ENCODE results near the gene CARNS1.
"Not testable (repeated sequence)": the region's sequence is repeated elsewhere in the genome, so short reads cannot be mapped to it uniquely, and the experiment has no call there.

Gene CARNS1

DNA sequence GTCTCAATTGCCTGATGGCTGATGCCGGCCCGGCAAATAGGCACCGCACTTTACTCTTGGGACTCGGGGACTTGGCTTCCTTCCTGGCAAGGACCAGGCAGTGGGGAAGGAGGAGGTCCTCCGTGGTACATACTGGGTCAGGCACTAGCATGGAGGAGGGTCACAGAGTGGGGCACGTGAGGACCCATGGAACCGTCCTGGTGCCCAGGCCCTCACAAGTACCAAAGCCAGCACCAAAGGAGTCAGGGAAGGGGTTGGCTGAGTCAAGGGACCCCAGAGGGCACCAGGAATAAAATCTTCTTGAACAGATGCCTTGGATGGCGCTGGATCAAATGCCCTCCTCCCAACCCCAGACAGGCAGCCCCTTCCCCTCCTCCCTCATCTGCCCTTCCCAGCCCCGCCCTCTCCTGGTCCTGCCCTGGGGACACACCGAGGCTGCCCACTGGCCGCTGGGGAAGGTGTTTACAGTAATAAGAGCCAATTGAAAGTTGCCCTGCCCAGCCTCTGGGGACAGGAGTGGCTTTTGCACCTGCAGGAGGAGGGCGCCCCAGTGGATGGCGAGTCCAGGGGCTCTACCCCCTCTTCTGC is 5.6 kb upstream of the CARNS1 start:
- no peak for DNase-seq (ENCODE audit: low spot score)

DNA sequence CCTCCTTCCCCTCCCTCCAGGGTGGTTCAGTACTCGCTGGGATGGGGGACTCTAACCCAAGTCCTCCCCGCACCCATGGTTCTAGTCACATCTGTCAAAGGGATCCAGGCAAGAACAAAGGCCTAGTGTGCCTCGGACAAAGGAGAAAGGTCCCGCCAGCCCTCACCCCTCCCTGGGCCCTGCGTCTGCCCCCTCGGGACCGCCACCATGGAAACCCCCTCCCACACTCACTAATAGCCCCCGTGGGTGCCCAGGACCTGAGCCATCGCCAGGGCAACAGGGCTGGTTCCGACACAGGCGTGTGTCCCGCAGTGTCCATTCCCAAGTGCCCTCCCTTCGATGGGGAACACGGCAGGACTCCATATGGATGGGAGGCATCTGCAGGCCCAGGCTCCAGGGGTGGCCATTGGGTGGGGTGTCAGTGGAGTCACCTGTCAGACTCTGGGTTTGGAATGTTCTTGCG is 5.1 kb upstream of the CARNS1 start:
- DNase-seq (ENCODE audit: low spot score), result no peak

DNA sequence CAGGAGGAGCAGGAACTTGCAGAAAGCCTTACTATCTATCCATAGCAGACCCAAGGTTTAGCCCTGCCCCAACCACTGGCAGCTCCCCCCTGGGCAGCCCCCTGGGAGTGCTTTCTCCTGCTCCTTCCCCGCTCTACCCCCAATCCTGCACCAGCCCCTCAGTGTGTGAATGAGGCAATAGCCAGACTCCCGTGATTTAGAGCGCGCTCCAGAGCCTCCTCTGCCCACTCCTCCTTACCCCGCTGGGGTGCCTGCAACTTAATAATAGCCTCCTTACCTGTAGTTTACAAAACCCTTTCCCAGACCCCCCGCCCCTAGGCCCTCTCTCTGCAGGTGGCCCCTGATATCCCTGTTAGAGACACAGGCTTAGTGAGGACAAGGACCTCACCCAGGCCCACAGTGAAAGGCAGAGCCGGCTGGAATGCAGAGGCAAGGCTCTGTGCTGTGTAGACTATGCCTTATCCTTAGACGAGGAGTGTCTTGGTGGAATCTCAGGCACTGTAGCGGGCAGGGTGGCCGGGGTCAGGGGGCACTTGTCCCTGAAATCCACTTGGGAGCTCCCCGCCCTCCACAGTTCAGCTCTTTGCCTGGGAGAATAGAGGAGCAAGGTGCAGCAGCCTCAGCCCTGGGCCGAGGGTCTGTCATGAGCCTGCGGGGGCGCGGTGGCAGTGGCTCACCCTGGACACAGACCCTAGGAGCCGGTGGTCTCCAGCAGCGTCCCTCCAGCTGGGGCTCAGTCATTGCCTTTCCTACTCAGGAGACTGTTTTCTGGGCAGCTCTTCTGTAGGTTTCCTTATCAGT is 4.3 kb upstream of the CARNS1 start:
- no peak for DNase-seq (ENCODE audit: low spot score)

DNA sequence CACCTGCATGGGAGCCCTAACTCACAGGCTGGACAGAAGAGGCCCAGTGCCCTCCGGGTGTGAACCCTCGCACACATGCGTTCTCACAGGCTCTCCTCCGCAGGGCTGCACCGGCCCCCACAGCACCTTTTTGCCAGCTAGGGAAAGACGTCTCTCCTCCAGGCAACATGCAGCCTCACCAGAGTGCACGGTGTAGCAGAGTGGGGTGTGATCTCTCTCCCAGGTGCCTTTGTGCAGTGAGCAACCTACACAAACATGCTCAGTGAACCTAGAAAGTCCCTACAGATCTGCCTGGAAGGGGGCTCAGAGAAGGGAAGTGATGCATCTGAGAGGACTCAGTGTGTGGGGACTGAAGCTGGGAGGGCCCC is 3.7 kb upstream of the CARNS1 start:
- no peak for DNase-seq (ENCODE audit: low spot score)

DNA sequence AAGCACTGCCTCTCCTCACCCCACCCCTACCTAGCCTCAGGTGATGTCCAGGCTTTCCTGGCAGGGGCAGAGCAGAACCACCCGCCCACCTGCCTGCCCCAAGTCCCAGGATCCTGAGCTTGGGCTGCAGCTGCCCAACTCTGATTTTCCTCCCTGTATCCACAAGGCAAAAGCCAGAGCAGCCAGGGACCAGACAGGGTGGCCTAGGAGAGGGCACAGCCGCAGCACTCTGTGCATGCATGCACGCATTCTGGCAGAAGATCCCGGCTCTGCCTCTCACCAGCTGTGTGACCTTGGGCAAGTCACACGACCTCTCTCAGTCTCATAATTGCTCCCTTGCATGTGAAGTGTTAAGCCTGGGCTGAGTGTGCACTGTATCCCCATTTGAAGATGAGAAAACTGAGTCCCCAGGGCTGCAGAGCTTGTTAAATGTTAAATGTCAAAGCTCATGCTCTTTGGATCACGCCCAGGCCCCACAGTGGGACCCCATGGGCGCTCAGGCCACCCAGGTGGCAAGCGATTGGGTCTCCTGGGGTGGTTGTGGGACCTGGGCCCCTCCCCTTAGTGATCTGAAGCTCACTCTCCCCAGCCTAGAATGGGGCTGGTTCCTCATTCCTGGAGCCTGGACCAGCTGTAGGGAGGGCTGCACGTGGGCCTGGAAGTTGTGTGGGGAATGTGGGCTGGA is 2.8 kb upstream of the CARNS1 start:
- DNase-seq (ENCODE audit: low spot score), result no peak

DNA sequence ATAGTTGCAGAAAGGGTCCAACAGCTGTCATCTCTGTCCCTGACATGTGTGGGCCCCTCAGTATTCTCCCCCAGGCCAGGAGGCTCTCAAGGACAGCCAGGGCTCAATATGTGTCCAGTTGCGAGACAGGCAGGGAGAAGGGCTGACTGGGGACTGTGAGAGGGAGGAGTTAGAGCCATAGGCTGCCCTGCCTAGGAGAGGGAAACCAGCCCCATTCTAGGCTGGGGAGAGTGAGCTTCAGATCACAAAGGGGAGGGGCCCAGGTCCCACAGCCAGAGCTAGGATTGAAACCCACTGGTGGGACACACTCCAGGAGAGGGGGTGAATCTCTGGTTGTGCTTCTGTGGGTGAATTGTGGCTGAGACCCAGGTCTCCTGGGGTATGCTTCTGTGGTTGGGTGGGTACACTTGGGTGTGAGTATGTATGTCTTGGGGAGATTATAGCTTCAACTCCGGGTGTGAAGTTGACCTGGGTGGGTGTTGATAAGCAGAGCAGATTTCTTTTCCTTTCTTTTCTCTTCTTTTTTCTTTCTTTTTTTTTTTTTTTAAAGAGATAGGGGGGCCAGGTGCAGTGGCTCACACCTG is 2.1 kb upstream of the CARNS1 start:
- DNase-seq (ENCODE audit: low spot score), result no peak

DNA sequence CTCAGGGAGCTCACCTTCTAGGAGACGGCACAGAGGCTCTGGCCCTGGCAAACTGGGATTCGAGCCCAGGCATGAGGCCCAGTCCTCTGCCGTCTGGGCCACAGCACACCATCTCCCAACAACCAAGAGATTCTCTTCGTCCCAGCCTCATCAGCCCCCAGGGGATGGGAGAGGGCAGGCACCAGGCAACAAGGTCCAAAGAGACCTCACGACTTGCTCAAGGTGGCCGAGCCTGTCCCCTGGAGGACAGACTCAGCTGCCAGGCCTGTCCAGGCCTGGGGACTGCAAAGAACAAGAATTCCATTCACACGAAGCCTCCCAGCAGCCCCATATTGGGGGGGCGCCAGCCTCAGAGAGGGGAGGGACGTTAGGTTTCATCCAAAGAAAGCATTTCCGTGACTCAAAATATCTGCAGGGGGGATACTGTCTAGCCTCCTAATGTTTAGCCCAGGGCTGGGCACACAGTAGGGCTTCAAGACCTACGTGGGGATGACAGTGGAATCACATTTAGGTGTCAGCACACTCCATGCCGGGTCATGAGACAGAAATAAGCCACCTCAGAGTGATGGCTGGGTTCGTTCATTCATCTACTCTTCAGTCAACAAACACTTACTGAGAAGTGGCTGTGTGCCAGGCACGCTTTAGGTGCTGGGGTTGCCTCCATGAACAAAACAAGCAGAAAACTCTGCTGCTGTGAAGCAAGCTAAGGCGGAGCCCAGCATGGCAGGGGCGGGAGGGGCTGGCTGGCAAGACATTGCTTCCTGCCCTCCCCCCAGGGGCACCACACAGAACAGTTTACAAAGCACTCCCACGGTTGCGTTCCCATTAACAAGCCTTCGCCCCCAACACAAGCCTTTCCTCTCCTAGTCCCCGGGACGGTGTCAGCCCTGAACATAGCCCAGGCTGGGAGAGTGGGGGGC is 1.2 kb downstream of the CARNS1 start:
- DNase-seq (ENCODE audit: low spot score), result no peak

DNA sequence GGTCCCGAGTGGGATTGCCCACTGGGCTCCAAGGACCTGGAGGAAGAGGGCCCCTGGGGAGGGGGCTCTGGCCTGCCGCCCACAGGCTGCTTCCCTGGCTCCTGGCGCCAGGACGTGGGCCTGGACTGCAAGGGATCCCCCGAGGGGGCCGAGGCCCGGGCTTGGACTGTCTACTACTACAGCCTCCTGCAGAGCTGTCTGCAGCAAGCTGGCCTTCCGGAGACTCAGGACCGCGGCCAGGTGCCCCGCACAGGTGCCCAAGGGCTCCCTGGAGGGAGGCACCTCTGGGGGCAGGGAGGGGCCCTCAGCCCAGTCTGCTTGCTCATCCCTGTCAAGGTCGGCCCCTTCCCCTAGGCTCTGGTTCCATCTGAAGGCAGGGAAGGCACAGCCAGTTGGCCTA is 1.9 kb downstream of the CARNS1 start:
- DNase-seq (ENCODE audit: low spot score), result no peak

DNA sequence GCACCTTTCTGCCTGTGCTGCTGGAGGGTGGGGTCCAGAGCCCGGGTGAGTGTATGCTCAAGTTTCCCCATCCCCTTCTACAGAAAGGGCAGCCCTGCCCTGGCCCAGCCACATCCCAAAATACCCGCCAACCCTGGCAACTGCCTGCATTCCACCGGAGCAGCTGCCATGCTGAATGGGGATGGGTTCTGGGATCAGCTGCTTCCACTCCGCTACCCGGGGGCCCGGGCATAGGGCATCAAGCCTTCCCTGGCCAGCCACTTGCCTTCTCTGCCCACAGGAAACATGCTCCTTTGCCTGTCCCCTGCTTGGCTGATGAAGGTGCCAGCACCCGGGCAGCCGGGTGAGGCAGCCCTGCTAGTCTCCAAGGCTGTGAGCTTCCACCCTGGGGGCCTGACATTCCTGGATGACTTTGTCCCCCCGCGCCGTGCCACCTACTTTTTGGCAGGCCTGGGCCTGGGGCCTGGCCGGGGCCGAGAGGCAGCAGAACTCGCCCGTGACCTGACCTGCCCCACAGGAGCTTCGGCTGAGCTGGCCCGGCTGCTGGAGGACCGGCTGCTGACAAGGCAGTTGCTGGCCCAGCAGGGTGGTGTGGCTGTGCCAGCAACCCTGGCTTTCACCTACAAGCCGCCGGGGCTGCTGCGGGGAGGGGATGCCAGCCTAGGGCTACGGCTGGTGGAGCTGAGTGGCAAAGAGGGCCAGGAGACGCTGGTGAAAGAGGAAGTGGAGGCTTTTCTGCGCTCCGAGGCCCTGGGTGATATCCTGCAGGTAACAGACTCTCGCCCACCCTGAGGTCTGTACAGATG is 3.2 kb downstream of the CARNS1 start:
- no peak for DNase-seq (ENCODE audit: low spot score)

DNA sequence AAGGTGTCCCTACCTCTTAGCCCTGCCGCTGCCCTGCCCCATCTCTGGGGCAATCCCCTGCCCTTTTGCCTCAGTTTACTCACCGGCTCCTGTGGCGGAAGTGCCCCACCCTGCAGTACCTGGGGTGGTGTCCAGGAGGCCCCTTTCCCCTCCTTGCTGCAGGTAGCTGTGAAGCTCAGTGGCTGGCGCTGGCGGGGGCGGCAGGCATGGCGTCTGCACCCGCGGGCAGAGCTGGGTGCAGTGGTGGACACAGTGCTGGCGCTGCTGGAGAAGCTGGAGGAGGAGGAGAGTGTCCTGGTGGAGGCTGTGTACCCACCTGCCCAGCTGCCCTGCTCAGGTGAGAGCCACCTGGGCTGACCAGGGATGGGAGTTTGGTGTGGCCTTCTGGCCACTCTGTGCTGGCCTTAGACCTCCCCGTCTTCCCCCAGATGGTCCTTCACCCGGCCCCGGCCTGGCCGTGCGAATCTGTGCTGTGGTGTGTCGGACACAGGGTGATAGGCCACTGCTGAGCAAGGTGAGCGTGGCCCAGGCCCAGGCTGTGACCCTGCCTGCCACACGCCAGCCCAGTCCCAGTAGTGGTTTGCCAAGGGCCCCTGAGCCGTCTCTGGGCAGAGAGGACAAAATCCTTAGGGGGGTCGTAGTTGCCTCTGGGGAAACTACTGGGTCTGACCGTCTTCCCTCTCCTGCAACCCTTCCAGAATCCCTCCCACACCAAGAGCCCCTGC is 4.0 kb downstream of the CARNS1 start:
- DNase-seq (ENCODE audit: low spot score), result no peak

DNA sequence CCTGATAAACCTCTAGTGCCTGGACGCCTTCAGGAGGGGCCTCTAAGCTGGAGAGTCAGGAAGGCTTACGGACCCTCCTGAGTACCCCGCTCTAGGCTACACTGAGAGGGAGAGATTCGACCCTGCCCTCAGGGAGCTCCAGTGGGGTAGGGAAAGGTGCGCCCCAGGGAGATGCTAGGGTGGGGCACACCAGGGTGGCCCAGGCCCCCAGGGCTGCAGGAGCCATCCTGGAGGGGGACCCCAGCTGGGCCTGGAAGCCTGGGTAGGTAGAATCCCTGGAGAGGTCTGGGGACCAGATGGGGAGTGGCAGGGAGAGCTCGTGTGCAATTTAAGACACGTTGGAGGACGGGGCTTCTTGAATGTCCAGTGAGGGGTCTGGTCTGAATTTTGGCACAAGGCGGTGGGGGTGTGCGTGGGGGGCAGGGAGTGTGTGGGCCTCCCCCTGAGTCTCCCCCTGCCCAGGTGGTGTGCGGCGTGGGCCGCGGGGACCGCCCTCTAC is 4.7 kb downstream of the CARNS1 start:
- DNase-seq (ENCODE audit: low spot score), result no peak

DNA sequence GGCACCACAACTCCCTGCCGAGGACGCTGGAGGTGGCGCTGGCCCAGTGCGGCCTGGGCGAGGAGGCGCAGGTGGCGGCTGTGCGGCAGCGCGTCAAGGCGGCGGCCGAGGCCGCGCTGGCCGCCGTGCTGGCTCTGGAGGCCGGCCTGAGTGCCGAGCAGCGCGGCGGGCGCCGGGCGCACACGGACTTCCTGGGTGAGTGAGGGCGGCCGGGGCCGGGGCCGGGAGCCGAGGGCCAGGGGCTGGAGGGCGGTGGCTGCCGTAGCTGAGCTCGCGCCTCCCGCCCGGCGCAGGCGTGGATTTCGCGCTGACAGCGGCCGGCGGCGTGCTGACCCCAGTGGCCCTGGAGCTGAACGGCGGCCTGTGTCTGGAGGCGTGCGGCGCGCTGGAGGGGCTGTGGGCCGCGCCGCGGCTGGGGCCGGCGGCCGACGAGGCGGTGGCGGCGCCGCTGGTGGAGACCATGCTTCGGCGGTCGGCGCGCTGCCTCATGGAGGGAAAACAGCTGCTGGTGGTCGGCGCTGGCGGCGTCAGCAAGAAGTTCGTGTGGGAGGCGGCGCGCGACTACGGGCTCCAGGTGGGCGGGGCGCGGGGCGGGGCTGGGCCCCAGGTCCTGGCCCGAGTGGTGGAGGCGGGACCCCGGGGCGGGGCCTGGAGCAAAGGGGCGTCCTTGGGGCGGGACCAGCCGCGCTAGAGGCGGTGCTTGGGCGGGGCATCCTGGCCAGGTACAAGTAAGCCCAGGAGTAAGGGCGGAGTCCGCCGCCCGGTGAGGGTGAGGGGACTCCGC is 5.4 kb downstream of the CARNS1 start:
- DNase-seq (ENCODE audit: low spot score), result peak; percentile 98

DNA sequence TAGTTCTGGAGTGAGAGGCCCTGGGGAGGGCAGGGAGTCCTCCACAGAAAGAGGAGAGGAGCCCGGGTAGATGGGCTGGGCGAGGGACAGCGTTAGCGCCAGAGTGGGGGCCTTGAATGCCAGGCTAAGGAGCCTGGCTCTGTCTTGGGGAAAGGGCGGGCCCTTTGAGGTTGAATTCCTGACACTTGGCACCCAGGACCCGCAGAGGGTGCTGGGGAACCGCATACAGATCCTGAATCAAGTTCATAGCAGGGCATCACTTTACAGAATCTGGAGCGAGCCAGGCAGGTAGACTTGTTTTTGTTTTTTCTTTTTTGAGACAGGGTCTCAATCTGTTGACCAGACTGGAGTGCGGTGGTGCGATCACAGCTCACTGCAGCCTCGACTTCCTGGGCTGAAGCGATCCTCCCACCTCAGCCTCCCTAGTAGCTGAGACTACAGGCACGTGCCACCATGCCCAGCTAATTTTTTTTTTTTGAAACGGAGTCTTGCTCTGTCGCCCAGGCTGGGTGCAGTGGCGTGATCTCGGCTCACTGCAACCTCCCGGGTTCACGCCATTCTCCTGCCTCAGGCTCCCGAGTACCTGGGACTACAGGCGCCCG is 6.1 kb downstream of the CARNS1 start:
- DNase-seq (ENCODE audit: low spot score), result no peak

DNA sequence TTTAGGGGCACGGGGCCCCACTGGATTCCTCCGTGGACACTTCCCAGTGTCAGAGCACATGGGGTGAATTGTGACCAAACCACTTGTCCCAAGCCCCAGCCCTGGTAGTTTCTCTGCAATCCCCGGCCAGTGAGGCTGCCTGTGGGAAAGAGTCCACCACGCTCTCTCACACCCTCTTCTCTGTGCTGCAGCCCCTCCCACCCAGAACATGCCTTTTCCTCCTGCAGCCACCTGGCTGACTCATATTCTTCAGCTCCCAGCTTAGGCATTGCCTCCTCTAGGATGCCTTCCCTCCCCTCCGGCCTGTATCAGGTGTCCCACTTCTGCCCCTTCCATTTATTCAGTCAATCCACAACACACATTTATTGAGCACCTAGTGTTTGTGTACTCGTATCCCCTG is 7.4 kb downstream of the CARNS1 start:
- no peak for DNase-seq (ENCODE audit: low spot score)

DNA sequence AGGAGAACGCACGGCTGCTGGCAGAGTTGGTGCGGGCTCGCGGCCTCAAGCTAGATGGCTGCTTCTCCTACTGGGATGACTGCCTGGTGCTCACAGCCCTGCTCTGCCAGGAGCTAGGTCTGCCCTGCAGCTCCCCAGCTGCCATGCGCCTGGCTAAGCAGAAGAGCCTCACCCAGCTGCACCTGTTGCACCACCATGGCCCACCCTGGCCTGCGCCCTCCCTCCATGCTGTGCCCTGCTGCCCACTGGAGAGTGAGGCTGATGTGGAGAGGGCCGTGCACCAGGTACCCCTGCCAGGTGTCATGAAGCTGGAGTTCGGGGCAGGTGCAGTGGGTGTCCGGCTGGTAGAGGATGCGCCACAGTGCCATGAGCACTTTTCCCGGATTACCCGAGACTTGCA is 8.0 kb downstream of the CARNS1 start:
- DNase-seq (ENCODE audit: low spot score), result no peak

DNA sequence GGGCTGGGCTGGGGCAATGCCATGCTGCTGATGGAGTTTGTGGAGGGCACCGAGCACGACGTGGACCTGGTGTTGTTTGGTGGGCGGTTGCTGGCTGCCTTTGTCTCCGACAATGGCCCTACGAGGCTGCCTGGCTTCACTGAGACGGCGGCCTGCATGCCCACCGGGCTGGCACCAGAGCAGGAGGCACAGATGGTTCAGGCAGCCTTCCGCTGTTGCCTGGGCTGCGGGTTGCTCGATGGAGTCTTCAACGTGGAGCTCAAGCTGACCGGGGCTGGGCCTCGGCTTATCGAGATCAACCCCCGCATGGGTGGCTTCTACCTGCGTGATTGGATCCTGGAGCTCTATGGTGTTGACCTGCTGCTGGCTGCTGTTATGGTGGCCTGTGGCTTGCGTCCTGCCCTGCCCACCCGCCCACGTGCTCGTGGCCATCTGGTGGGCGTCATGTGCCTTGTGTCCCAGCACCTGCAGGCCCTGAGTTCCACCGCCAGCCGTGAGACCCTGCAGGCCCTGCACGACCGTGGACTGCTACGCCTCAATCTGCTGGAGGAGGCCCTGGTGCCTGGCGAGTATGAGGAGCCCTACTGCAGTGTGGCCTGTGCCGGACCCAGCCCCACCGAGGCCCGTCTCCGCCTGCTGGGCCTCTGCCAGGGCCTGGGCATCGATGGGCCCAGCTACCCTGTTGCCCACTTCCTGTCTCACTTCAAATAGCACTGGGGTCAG is 8.6 kb downstream of the CARNS1 start:
- DNase-seq (ENCODE audit: low spot score), result no peak

DNA sequence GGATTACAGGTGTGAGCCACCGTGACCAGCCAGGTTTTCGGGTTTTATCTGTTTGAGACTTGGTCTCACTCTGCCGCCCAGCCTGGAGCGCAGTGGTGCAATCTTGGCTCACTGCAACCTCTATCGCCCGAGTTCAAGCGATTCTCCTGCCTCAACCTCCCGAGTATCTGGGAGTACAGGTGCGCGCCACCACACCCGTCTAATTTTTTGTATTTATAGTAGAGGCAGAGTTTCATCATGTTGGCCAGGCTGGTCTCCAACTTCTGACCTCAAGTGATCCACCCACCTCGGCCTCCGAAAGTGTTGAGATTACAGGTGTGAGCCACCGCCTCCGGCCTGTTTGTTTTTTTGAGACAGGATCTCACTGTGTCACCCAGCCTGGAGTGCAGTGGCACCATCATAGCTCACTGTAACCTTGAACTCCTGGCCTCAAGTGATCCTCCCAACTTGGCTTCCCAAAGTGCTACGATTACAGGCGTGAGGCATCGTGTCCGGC is 11.9 kb downstream of the CARNS1 start:
- DNase-seq (ENCODE audit: low spot score), result not testable (repeated sequence)
